Activated naive CD8-positive, alpha-beta T cell treated with anti-CD3 and anti-CD28 coated beads, Interleukin-2, amount 10 ng/mL, durations not matched to agents 7 days and 5 days (primary cell): ENCODE measurements around the gene RIMKLA. TPM values are rescaled to one million over a fixed set of nuclear protein-coding genes. Genes with fewer than 3 reads are reported as not detected.

Source experiments
- ATAC-seq: fragments of 150-1000 bp; cut with Tn5 transposase; one replicate; pipeline ENCODE4 v1.10.0; 2021; ENCODE audit warnings: low read depth, moderate library complexity
- POLR2A ChIA-PET: fragments of 350-600 bp; sonication (Branson Sonifier 250); formaldehyde crosslinking; loops from one replicate; lab custom pipeline; 2021; ENCODE audit warnings: antibody characterized with exemption; lab: Charles Lee
- DNase-seq: peaks from one replicate; pipeline ENCODE4 v3.0.0; 2021
- H3K27ac Mint-ChIP-seq: one replicate; pipeline ENCODE4 v1.8.0; 2022; ENCODE audit warnings: mild to moderate bottlenecking, mixed read lengths
- H3K27me3 Mint-ChIP-seq: one replicate; pipeline ENCODE4 v1.8.0; 2022; ENCODE audit warnings: mild to moderate bottlenecking, moderate library complexity, mixed read lengths
- H3K36me3 Mint-ChIP-seq: one replicate; pipeline ENCODE4 v1.8.0; 2021; ENCODE audit warnings: mild to moderate bottlenecking, mixed read lengths
- H3K4me1 Mint-ChIP-seq: one replicate; pipeline ENCODE4 v1.8.0; 2021; ENCODE audit warnings: mixed read lengths
- H3K4me3 Mint-ChIP-seq: one replicate; pipeline ENCODE4 v1.8.0; 2022; ENCODE audit warnings: mild to moderate bottlenecking, moderate library complexity, mixed read lengths
- H3K9me3 Mint-ChIP-seq: one replicate; pipeline ENCODE4 v1.8.0; 2021; ENCODE audit warnings: mixed read lengths
- total RNA-seq, 2 experiments: library from RNA; stranded (reverse); gene quantifications; one replicate each; pipeline ENCODE4 v1.2.3, GENCODE V29; 2021

Gene RIMKLA, protein sequence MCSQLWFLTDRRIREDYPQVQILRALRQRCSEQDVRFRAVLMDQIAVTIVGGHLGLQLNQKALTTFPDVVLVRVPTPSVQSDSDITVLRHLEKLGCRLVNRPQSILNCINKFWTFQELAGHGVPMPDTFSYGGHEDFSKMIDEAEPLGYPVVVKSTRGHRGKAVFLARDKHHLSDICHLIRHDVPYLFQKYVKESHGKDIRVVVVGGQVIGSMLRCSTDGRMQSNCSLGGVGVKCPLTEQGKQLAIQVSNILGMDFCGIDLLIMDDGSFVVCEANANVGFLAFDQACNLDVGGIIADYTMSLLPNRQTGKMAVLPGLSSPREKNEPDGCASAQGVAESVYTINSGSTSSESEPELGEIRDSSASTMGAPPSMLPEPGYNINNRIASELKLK
- total RNA-seq: 1 to 10 TPM; 3.6 to 3.7 TPM

DNA sequence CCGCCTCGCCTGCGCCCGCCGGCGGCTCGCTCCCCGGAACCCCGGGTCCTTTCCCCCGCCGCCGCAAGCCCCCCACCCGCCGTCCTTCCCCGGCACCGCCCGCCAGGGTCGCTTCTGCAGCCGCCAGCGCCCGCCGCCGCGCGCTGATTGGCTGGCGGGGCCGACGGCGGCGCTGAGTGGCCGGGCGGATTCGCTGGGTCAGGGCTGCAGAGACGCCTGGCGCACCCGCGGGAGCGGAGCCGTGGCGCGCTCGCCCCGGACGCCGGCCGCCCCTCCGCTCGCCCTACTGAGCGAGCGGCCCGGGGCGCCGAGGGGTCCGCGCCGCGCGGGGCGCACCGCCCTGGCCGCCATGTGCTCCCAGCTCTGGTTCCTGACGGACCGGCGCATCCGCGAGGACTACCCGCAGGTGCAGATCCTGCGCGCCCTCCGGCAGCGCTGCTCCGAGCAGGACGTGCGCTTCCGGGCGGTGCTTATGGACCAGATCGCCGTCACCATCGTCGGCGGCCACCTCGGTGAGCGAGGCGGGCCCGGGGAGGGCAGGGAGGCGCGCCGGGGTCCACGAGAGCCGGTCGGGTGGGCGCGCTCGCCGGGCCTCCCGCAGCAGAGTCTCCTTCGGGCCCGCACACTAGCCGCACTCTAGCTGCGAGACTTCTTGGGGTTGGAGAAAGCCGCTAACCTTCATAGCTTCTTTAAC lies at the start of gene RIMKLA:
TSS of gene RIMKLA (plus strand) at position 207 of the 694 bp plus-strand sequence. CDS start at position 350, 143 bp downstream.
- POLR2A ChIA-PET: no interaction called here
- Mint-ChIP-seq H3K27me3 (peaks cover 35% of the 10 kb centered on the region), H3K9me3 (no peaks in the 10 kb centered on the region), H3K36me3 (no peaks in the 10 kb centered on the region), H3K27ac (no peak within 1 kb of the TSS), H3K4me1 (peaks cover 7% of the 10 kb centered on the region), H3K4me3 (peak within 1 kb of the TSS; percentile 75)
- peak; percentile 84 for ATAC-seq
- DNase-seq: peak; percentile 67

DNA sequence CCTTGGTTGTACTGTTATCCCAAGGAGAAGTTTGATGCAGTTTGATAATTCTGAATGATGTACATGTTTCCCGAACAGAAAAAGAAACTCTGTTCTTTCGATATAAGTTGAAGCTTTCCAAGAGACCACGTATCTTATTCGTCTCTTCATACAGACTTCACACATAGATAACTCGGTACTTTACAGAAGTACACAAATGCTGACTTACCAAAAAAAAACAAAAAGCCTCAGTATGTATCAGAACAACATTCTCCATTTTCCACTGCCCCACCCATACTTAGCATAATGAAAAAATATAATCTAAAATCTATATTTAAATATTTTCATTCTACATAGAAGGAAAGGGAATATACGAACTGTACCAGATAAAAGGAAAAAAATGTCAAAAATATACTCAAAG lies 47.7 kb upstream of the RIMKLA start:
- peaks cover 5% of the 10 kb centered on the region for H3K36me3 Mint-ChIP-seq
- POLR2A ChIA-PET: no interaction called here
- H3K27ac Mint-ChIP-seq: no peak overlapping the region
- ATAC-seq (no peak), DNase-seq (no peak)
- H3K27me3 Mint-ChIP-seq: no peaks in the 10 kb centered on the region
- no peak overlapping the region for H3K4me3 Mint-ChIP-seq
- peaks cover 35% of the 10 kb centered on the region for H3K4me1 Mint-ChIP-seq
- H3K9me3 Mint-ChIP-seq: no peaks in the 10 kb centered on the region

DNA sequence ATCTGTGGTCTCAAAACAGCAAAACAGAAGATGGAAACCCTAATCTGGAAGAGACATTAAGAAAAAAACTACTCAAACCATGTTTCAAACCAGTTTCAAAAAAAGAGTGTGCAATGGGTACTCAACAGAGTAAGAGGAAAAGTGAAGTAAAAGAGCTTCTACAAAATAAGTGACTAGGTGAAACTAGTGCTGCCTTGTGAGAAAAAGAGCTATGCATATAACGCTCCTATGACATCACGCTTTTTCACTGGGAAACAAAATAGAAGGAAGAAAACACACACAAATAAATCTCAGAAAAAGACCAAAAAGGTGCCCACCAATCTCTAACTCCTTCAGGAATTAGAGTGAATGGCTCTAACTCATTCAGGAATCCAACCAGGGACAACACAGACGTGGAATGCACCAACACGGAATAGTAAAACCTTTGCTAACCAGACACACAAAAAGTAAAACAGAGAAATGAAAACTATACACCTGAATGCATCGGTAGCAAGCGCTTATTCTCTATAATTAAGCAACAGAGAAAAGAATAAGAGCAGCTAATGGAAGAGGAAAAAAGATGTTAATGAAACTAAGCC lies 46.8 kb upstream of the RIMKLA start:
- POLR2A ChIA-PET: interaction anchor here (0.6 to 1.2 kb wide), 6 partner anchors 8 to 513 kb away, joined by 3 to 6 read pairs (median 4); partner anchors contain the start of genes C1orf50, P3H1, PPCS and ZNF691
- Mint-ChIP-seq H3K27me3 (no peaks in the 10 kb centered on the region), H3K4me3 (peak overlapping the region; percentile 94), H3K36me3 (peaks cover 5% of the 10 kb centered on the region), H3K9me3 (no peaks in the 10 kb centered on the region), H3K27ac (peak overlapping the region; percentile 87), H3K4me1 (peaks cover 35% of the 10 kb centered on the region)
- DNase-seq (no peak), ATAC-seq (no peak)

DNA sequence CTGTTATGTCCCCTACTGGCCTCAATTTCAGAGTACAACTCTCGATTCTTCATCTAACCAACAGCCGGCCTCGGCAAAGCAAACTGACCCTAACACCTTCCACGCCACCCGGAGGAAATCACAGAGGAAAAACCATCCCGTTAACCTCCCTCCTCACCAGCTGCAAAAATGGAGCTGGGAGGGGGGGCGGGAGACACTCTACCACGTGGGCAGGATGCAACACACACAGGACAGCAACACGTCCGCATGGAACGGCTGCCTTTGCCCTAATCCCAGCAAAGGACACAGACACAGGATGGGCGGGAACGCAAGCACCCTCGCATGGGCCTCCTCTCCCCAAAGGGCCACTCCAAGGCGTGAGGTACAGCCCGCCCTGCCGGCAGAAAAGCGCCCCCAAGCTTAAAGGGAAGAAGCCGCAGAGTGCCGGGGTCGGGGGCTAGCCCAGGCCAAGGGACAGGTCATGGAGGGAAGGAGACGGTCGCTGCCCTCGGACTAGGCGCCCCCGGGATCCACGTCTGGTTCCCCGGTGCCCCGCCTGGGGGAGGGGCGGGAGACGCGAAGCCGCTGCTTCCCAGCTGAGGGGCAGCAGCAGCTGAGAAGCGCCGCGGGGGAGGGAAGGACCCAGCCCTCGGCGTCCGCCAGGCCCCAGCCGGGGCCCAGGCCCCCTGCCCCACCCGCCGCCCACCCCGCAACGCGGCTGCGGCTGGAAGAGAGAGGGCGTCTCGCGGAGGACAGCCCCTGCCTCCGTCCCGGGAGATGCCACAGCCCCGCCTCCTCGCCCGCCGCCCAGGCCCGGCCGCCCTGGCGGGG lies 46.1 kb upstream of the RIMKLA start:
- DNase-seq (no peak), ATAC-seq (peak; percentile 62)
- POLR2A ChIA-PET: interaction anchor here (0.6 to 1.2 kb wide), 6 partner anchors 9 to 512 kb away, joined by 3 to 6 read pairs (median 4); partner anchors contain the start of genes C1orf50, P3H1, PPCS and ZNF691
- Mint-ChIP-seq H3K36me3 (peaks cover 3% of the 10 kb centered on the region), H3K9me3 (no peaks in the 10 kb centered on the region), H3K4me1 (peaks cover 32% of the 10 kb centered on the region), H3K27me3 (no peaks in the 10 kb centered on the region), H3K4me3 (peak overlapping the region; percentile 94), H3K27ac (peak overlapping the region; percentile 87)

DNA sequence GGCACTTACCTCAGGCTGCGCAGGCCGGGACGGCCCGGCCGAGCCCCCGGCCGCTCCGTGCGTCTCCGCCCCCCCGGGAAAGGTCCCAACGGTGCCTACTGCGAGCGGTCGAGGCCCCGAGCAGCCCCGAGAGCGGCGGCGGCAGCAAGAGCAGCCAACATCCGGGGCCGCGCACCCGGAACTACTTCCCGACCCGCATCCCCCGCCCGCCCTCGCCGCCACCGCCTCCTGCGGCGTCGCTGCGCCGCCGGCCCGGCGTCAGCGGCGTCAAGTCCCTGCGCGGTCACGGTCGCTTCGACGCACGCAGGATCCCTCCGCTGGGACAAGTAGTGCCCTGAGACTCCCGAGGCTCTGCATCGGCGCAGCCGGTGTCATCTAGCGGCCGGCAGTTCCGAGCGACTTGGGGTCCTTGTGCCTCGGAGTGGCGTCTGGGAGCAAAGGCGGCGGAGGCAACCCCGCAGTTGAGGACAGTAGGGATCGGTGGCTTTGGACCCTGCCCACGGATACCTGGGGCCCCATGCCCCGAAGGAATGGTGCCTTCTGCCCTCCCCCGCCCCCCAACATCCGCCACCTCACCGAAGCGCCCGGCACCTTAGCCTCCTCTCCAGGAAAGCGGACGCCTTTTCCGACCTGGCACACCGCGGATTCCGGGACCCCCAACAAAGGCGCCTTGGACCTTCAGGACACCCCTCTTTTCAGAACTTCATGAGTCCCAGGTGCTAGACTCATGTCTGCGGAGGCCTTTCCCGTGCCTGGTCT lies 45.4 kb upstream of the RIMKLA start, which contains the start of gene FOXJ3:
TSS of gene FOXJ3 (minus strand) at position 186 of the 759 bp plus-strand sequence. CDS start 24,142 bp downstream, outside the sequence.
- no peaks in the 10 kb centered on the region for H3K9me3 Mint-ChIP-seq
- POLR2A ChIA-PET: interaction anchor here (0.6 to 1.0 kb wide), 6 partner anchors 9 to 432 kb away, joined by 3 to 9 read pairs (median 4); partner anchors contain the start of genes C1orf50 and P3H1
- H3K27ac Mint-ChIP-seq: peak within 1 kb of the TSS; percentile 87
- no peaks in the 10 kb centered on the region for H3K27me3 Mint-ChIP-seq
- ATAC-seq (peak; percentile 88), DNase-seq (peak; percentile 94)
- H3K4me1 Mint-ChIP-seq: peaks cover 34% of the 10 kb centered on the region
- peaks cover 3% of the 10 kb centered on the region for H3K36me3 Mint-ChIP-seq
- peak within 1 kb of the TSS; percentile 94 for H3K4me3 Mint-ChIP-seq

DNA sequence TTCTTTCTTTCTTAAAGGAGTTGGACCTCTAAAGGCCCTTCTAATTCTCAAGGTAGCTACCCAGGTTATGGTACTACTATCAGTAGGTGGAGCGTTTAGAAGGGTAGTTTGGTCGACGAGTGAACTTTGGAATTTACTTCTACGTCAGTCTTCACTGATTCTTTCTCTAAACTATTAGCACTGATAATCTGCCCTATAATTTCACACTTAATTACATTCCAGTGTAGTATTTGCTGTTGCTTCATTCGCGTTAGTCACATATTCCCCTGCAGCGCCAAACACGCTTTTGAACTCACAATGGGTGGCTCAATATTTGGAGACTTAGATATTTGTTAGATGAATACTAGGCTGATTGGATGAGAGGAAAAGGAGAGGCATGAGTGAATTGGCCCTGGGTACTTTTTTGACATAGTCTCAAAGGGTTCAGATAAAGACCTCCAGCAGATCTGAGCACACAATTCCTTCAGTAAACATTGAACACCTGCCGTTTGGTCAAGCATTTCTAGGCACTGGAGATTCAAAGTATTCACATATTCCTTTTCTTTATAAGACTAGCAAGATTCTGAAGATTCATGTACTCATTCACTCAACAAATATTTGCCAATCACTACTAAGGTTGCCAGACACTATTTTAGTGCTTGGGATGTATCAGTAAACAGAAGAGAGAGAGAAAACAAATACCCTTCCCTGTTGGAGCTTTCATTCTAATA lies 44.6 kb upstream of the RIMKLA start:
- H3K9me3 Mint-ChIP-seq: no peaks in the 10 kb centered on the region
- peak overlapping the region; percentile 86 for H3K27ac Mint-ChIP-seq
- H3K4me1 Mint-ChIP-seq: peaks cover 30% of the 10 kb centered on the region
- ATAC-seq: no peak
- no peaks in the 10 kb centered on the region for H3K27me3 Mint-ChIP-seq
- POLR2A ChIA-PET: interaction anchor here (0.6 to 1.0 kb wide), 4 partner anchors 19 to 430 kb away, joined by 3 to 9 read pairs (median 4); no protein-coding TSS in a partner anchor
- DNase-seq: no peak
- H3K4me3 Mint-ChIP-seq: peak overlapping the region; percentile 91
- H3K36me3 Mint-ChIP-seq: no peaks in the 10 kb centered on the region

DNA sequence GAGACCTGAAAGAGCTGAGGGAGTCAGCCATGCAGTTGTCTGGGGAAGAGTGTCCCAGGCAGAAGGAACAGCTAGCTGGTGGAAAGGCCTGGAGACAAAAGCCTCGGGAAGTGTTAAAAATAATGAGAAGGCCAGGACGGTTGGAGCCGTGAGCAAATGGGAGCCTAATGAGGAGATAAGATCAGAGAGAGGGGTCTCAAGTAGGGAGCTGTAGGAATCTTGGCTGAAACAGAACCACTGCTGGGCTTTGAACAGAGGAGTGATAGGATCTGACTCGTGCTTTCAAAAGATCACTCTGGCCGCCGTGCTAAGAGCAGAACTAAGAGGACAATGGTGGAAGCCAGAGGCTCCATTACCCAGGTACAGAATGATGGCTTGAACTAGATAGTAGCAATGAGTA lies 43.6 kb upstream of the RIMKLA start:
- Mint-ChIP-seq H3K4me1 (peaks cover 28% of the 10 kb centered on the region), H3K27ac (no peak overlapping the region), H3K4me3 (no peak overlapping the region), H3K27me3 (no peaks in the 10 kb centered on the region), H3K36me3 (no peaks in the 10 kb centered on the region), H3K9me3 (no peaks in the 10 kb centered on the region)
- DNase-seq (no peak), ATAC-seq (no peak)
- POLR2A ChIA-PET: no interaction called here

DNA sequence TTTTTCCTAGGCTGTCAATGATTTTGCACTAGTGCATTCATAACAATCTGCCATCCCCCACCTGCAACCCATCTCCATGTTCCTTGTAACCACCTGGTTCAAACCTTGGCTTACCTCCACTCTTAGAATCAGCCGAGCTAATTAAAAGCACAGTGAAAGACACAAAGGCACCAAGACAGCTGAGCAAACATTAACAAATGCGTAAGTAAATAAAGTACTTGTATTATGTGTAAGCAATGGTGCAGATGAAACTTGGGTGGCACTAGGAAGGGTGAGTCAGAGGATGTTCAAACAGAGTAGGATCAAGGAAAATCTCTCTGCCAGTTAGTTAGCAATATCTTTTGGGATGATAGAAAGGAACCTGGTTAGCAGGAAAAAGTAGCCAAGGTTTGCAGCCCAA lies 40.5 kb upstream of the RIMKLA start:
- no peak for DNase-seq
- H3K4me3 Mint-ChIP-seq: no peak overlapping the region
- ATAC-seq: no peak
- no peak overlapping the region for H3K27ac Mint-ChIP-seq
- POLR2A ChIA-PET: interaction anchor here (2.0 kb wide), 1 partner anchor 342 kb away, joined by 4 read pairs; the partner anchor contains the start of gene YBX1
- peaks cover 11% of the 10 kb centered on the region for H3K4me1 Mint-ChIP-seq
- no peaks in the 10 kb centered on the region for H3K36me3 Mint-ChIP-seq
- H3K27me3 Mint-ChIP-seq: peaks cover 2% of the 10 kb centered on the region
- H3K9me3 Mint-ChIP-seq: no peaks in the 10 kb centered on the region

DNA sequence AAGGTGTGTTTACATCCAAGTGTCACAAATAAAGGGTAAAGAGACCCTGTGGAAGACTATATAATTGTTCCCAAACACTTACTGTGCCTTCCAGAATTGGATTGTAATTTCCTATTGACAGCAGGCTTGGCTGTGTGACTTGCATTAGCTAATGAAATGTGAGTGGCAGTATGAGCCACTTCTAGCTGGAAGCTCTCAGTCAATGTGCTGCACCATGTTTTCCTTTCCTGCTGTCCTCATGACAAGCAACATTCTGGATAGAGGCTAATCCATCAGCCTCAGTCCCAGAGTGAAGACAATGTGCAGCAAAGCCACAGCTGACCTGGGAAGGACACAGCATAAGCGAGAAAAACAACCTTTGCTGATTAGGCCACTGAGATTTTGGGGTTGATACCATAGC lies 39.7 kb upstream of the RIMKLA start:
- no peak for ATAC-seq

DNA sequence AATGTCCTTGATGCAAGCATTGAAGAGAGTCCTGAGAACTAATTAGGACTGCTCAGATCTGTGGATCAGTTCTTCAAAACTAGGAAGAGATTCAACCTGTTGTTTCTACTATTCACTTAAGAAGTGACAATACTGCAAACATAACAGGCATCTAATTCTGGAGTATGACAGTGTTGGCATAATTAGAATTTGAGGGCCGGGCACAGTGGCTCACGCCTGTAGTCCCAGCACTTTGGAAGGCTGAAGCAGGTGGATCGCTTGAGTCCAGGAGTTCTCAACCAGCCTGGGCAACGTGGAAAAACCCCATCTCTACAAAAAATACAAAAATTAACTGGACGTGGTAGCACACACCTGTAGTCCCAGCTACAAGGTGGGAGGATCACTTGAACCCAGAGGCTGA lies 37.5 kb upstream of the RIMKLA start:
- peaks cover 5% of the 10 kb centered on the region for H3K27me3 Mint-ChIP-seq
- H3K36me3 Mint-ChIP-seq: no peaks in the 10 kb centered on the region
- no peaks in the 10 kb centered on the region for H3K9me3 Mint-ChIP-seq
- H3K4me3 Mint-ChIP-seq: no peak overlapping the region
- H3K4me1 Mint-ChIP-seq: peaks cover 2% of the 10 kb centered on the region
- ATAC-seq (no peak), DNase-seq (no peak)
- H3K27ac Mint-ChIP-seq: no peak overlapping the region
- POLR2A ChIA-PET: no interaction called here

More for the DNA sequence above, 39.7 kb upstream of the RIMKLA start:
- Mint-ChIP-seq H3K9me3 (no peaks in the 10 kb centered on the region), H3K4me1 (peaks cover 10% of the 10 kb centered on the region), H3K27me3 (peaks cover 2% of the 10 kb centered on the region), H3K4me3 (no peak overlapping the region), H3K36me3 (no peaks in the 10 kb centered on the region), H3K27ac (no peak overlapping the region)
- DNase-seq: no peak
- POLR2A ChIA-PET: interaction anchor here (2.0 kb wide), 1 partner anchor 341 kb away, joined by 4 read pairs; the partner anchor contains the start of gene YBX1

DNA sequence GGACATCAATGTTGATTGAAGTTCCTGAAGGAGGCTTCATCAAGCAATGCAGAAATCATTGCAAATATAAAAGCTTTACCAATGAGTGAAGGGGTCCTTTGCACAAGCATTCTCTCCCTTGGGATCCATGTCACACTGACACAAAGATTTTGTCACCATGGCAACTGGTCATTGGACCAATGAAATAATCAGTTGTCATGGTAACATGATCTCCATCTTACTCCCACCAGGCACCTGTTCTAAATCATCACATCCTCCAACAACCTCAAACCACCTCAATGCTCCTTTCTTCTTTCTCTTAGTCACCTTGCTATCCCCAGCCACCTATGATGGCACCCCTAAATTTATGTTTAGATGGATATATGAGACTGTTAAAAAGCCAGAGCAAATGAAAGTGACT lies 32.1 kb upstream of the RIMKLA start:
- H3K4me3 Mint-ChIP-seq: no peak overlapping the region

More for the DNA sequence above, 32.1 kb upstream of the RIMKLA start:
- Mint-ChIP-seq H3K9me3 (no peaks in the 10 kb centered on the region), H3K36me3 (no peaks in the 10 kb centered on the region), H3K4me1 (peaks cover 2% of the 10 kb centered on the region), H3K27me3 (peaks cover 24% of the 10 kb centered on the region), H3K27ac (no peak overlapping the region)
- ATAC-seq: no peak
- no peak for DNase-seq
- POLR2A ChIA-PET: no interaction called here
